Thoracic aorta (tissue), 2 donors: ENCODE measurements around the gene TMEM176A. TPM values are rescaled to one million over a fixed set of nuclear protein-coding genes. Genes with fewer than 3 reads are reported as not detected.

Experiments
- ATAC-seq: fragments of 150-250 bp; one replicate; pipeline ENCODE4 v1.8.0; 2017; ENCODE audit warnings: low read depth; ENCODE audit not compliant: insufficient number of reproducible peaks, low FRiP score
- DNase-seq: peaks from one replicate; pipeline ENCODE4 v3.0.0-alpha.2; 2020; ENCODE audit warnings: low spot score
- H3K27ac ChIP-seq, 2 donors: fragments of 200-600 bp; sonication (generic); 1 replicate in 1 of 2; 2 replicates in 1 of 2; pipeline ENCODE4 v1.5.1; 2016; ENCODE audit warnings: mild to moderate bottlenecking in 2 of 2, moderate library complexity in 2 of 2
- H3K27me3 ChIP-seq: fragments of 200-600 bp; sonication (generic); replicated peaks from 2 replicates; pipeline ENCODE4 v1.6.0; 2016; ENCODE audit warnings: mild to moderate bottlenecking; ENCODE audit not compliant: insufficient read depth
- H3K36me3 ChIP-seq: fragments of 200-600 bp; sonication (generic); one replicate; pipeline ENCODE4 v1.5.1; 2016
- H3K4me1 ChIP-seq, 2 donors: fragments of 200-600 bp; sonication (generic); 1 replicate in 1 of 2; 2 replicates in 1 of 2; pipeline versions ENCODE4 v1.5.1 to v1.6.0; 2016; ENCODE audit warnings: low read depth in 2 of 2, mild to moderate bottlenecking in 1 of 2; ENCODE audit not compliant: control insufficient read depth in 1 of 2
- H3K4me3 ChIP-seq: fragments of 200-600 bp; sonication (generic); 2 replicates; pipeline ENCODE4 v1.5.1; 2016; ENCODE audit warnings: mild to moderate bottlenecking
- H3K9me3 ChIP-seq: fragments of 200-600 bp; sonication (generic); 2 replicates; pipeline ENCODE4 v1.5.1; 2016
- CTCF ChIP-seq: fragments of 200-600 bp; sonication (generic); IDR thresholded peaks from one replicate; pipeline ENCODE4 v1.5.1; 2019; ENCODE audit warnings: antibody characterized with exemption
- total RNA-seq, 2 donors: library from RNA; depleted of rRNA; stranded (reverse); fragments of >200 nt; gene quantifications; one replicate each; pipeline versions ENCODE4 v1.1.0 to v1.2.3, GENCODE V29; 2016

Gene TMEM176A
- total RNA-seq, 2 donors from 2014 or later: 9.1 to 23.4 TPM

DNA sequence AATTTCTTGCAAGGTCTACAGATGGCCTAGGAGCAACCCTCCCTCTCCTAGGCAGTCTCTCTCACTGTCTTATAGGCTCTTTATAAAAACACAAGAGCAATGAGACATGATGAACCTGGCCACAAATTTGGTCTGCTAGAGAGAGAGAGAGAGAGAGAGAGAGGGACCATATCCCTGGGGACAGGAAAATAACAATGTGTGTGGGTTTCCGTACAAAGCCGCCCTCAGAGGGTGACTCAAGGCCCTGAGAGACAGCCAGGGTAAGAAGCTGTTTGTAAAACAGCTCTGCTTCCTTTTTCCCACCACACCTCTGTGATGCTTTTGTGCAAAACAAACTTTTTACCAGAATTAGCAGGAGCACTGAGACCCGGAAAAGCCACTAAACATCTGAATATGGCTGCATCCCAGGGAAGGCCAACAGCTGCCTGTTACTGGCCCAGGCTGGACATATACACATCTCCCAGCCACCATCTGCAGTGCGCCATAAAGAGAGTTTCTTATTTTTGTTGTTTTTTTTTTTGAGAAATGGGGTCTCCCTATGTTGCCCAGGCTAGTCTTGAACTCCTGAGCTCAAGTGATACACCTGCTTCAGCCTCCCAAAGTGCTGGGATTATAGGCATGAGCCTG lies 45.0 kb upstream of the TMEM176A start:
- TF ChIP-seq CTCF: no peak

DNA sequence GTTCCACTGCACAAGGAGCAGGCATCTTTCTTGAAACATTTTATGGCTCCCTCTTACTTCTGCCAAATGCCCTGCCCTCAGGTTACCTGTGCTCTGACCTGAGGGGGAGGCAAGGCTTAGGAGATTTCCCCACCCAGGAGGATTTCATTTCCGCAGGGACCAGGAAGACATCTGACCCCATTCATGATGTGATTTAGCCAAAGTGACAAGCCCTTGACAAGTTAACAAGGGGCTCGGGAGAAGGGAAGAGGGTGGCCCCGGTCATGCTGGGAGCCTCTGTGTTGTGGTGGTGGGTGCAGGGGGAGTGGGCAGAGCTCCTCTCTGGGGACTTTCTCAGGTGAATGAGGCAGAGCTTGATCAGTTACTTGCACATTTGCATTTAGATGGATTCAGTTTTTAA lies 44.4 kb upstream of the TMEM176A start:
- ATAC-seq: no peak
- TF ChIP-seq CTCF: no peak

More for the DNA sequence above, 45.0 kb upstream of the TMEM176A start:
- Histone ChIP-seq H3K36me3 (no peaks in the 10 kb centered on the region), H3K27ac (no peak overlapping the region), H3K9me3 (no peaks in the 10 kb centered on the region), H3K4me3 (no peak overlapping the region), H3K4me1 (no peaks in the 10 kb centered on the region), H3K27me3 (no peaks in the 10 kb centered on the region)
- ATAC-seq (no peak), DNase-seq (no peak)

GRCh38 chr7:150756858-150757257 lies 43.7 kb upstream of the TMEM176A start:
- no peak for DNase-seq
- no peaks in the 10 kb centered on the region for H3K36me3 ChIP-seq
- no peaks in the 10 kb centered on the region for H3K4me1 ChIP-seq
- TF ChIP-seq CTCF: no peak
- no peak for ATAC-seq
- no peak overlapping the region for H3K27ac ChIP-seq
- no peaks in the 10 kb centered on the region for H3K9me3 ChIP-seq
- no peaks in the 10 kb centered on the region for H3K27me3 ChIP-seq
- no peak overlapping the region for H3K4me3 ChIP-seq

More for the DNA sequence above, 44.4 kb upstream of the TMEM176A start:
- DNase-seq: no peak
- Histone ChIP-seq H3K4me3 (no peak overlapping the region), H3K9me3 (no peaks in the 10 kb centered on the region), H3K4me1 (no peaks in the 10 kb centered on the region), H3K27ac (no peak overlapping the region), H3K27me3 (no peaks in the 10 kb centered on the region), H3K36me3 (no peaks in the 10 kb centered on the region)

GRCh38 chr7:150759479-150759878 lies 41.1 kb upstream of the TMEM176A start:
- H3K4me3 ChIP-seq: no peak overlapping the region
- H3K9me3 ChIP-seq: no peaks in the 10 kb centered on the region
- no peaks in the 10 kb centered on the region for H3K36me3 ChIP-seq
- DNase-seq: no peak
- no peak overlapping the region for H3K27ac ChIP-seq
- H3K27me3 ChIP-seq: no peaks in the 10 kb centered on the region
- no peaks in the 10 kb centered on the region for H3K4me1 ChIP-seq
- ATAC-seq: no peak
- no peak for TF ChIP-seq CTCF

GRCh38 chr7:150766334-150766709 lies 34.2 kb upstream of the TMEM176A start:
- no peak for ATAC-seq
- no peak for TF ChIP-seq CTCF
- no peaks in the 10 kb centered on the region for H3K4me1 ChIP-seq

More at GRCh38 chr7:150766334-150766709, 34.2 kb upstream of the TMEM176A start:
- H3K4me3 ChIP-seq: no peak overlapping the region
- H3K27ac ChIP-seq: no peak overlapping the region
- no peaks in the 10 kb centered on the region for H3K27me3 ChIP-seq
- no peak for DNase-seq
- H3K36me3 ChIP-seq: no peaks in the 10 kb centered on the region
- H3K9me3 ChIP-seq: no peaks in the 10 kb centered on the region
